Inferior parietal cortex (tissue), 1 donor: ENCODE measurements around the gene DNAJC10.
"Not testable (repeated sequence)": the region's sequence is repeated elsewhere in the genome, so short reads cannot be mapped to it uniquely, and the experiment has no call there.

Source experiments
- DNase-seq: peaks from one replicate; pipeline ENCODE4 v3.0.0-alpha.2; 2016; ENCODE audit errors: extremely low spot score

DNAJC10 gene

DNA sequence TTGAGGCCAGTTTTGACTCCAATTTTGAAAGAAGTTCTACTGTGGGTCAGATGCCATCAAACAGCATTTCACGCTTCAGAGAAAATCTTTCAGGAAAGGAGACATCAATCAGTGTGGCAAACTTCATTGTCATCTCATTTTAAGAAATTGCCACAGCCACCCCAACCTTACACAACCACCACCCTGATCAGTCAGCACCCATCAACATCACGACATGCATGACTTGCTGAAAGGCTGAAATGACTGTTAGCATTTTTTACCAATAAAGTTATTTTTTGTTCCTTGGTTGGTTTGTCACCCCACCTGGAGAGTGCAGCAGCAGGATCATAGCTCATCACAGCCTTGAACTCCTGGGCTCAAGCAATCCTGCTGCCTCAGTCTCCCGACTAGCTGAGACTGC is 10.4 kb downstream of the DNAJC10 start:
- no peak for DNase-seq

GRCh38 chr2:182728014-182728413 is 12.0 kb downstream of the DNAJC10 start:
- DNase-seq: no peak

GRCh38 chr2:182729710-182730339 is 13.8 kb downstream of the DNAJC10 start:
- DNase-seq: no peak

GRCh38 chr2:182730486-182730885 is 14.4 kb downstream of the DNAJC10 start:
- no peak for DNase-seq

GRCh38 chr2:182732736-182733135 is 16.7 kb downstream of the DNAJC10 start:
- no peak for DNase-seq

GRCh38 chr2:182733572-182733971 is 17.5 kb downstream of the DNAJC10 start:
- no peak for DNase-seq

GRCh38 chr2:182736856-182737255 is 20.8 kb downstream of the DNAJC10 start:
- DNase-seq: not testable (repeated sequence)

GRCh38 chr2:182740701-182741100 is 24.6 kb downstream of the DNAJC10 start:
- no peak for DNase-seq

DNA sequence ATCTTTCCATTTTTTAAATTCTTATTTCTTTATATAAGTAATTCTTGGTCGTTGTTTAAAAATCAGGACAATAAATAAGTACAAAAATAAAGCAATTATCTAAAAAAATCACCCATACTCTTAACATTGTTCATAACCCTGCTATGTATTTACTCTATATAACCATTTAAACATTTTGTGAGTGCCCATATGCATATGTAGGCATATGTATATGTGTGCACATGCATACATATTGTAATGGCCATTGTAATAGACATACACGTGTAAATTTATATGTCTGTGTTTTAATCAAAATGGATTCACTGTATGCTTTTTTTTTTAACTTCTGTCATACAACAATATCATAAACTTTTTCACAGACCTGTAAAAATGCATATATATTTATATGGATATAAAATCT is 25.6 kb downstream of the DNAJC10 start:
- DNase-seq: no peak

DNA sequence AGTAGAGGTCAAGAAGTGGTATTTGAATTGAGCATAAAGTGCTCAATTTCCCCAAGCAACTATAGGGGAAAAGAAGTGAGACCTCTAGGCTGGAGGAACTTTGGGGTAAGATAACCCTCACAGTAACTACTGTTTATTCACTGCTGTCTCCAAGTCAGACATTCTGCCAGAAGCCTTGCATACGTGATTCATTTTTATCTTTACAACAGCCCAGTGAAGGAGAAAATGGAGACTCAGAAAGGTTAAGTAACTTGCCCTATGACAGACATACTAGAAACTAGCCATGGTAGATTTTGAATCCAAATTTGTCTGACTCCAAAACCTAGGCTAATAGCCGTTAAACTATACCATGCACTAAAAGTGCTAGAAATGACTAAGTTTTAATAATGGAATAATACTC is 28.4 kb downstream of the DNAJC10 start:
- DNase-seq: no peak

DNA sequence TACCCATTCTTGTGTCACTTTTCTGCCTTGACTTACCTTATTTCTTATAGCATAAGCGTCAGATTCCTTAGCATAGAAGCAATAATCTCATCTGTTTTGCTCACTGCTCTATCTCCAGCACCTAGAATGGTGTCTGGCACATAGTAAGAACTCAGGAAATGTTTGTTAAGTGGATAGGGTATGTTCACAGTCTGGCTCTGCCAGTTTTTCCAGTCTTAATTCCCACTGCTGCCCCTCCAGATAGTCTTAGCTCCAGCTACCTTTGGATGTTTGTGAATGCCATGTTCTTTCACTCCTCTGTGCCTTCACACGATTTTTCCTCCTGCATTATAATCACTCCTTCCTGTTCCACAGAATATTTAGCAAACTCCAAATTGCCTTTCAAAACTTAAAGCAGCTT is 29.0 kb downstream of the DNAJC10 start:
- no peak for DNase-seq

DNA sequence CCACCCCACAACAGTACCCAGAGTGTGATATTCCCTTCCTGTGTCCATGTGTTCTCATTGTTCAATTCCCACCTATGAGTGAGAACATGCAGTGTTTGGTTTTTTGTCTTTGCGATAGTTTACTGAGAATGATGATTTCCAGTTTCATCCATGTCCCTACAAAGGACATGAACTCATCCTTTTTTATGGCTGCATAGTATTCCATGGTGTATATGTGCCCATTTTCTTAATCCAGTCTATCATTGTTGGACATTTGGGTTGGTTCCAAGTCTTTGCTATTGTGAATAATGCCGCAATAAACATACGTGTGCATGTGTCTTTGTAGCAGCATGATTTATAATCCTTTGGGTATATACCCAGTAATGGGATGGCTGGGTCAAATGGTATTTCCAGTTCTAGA is 29.8 kb downstream of the DNAJC10 start:
- not testable (repeated sequence) for DNase-seq

DNA sequence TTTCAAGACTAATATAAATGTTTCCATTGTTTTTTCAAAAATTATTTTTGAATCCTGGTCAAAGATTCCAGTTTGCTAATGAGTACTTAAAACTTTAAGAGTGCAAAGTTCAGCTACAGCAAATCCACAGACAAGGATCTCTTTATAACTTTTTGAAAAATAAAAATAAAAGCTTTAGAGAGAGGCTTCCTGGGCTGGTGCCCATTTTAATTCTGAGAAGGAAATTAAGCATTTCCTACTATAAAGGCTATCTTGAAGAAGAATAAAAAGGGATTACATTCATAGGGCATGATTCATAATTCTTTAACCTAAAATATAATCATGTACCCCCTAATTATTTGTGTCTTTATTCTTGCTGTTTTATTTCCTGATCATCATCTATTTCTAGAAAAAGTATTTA is 38.2 kb downstream of the DNAJC10 start:
- no peak for DNase-seq

DNA sequence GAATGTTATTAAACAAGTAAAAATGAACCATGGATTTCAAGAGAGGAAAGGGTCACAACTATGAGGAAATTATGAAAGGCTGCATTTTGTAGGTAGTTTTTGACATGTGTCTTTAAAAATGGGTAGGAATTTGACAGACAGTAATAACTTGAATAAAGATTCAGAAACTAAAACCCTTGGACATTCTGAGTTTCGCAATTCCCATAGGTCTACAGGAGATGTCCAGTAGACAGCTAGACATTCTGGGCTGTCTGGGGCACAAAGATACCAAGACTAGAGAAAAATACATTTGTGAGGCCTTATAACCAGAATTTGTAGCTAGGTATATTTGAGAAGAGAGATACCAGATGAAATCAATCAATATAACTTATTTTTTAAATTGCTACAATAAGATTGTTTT is 42.3 kb downstream of the DNAJC10 start:
- DNase-seq: no peak

GRCh38 chr2:182761903-182762302 is 45.8 kb downstream of the DNAJC10 start:
- peak; percentile 57 for DNase-seq

DNA sequence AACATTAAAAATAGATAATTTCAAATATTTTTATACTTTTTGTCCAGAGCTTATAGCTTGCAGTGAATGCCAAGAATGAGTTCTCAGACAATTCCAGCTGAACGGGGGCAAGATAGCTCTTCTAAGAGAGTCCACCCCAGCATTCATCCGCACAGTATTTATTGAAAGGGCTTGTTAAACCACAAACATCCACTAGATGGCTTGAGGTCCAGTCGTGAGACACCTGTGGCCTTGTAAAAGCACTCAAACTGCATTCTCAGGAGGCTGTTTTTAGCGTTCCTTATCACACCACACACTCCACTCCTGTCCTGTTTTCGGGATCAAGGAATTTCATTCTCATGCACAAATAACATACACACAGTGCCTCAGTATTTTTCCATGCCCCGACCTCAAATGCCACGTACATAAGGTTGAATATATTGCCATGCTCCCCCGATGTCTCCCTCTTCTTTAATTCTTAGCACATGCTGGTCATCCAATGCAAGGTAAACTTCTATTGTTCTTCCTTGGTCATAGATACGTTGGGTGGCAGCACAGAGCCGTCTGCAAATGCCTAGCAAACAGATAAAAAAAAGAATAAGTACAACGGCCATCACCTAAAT is 47.4 kb downstream of the DNAJC10 start:
- peak; percentile 50 for DNase-seq

GRCh38 chr2:182766626-182767025 is 50.6 kb downstream of the DNAJC10 start:
- no peak for DNase-seq

GRCh38 chr2:182767578-182767977 is 51.5 kb downstream of the DNAJC10 start:
- no peak for DNase-seq

GRCh38 chr2:182768950-182769349 is 52.9 kb downstream of the DNAJC10 start:
- not testable (repeated sequence) for DNase-seq

DNA sequence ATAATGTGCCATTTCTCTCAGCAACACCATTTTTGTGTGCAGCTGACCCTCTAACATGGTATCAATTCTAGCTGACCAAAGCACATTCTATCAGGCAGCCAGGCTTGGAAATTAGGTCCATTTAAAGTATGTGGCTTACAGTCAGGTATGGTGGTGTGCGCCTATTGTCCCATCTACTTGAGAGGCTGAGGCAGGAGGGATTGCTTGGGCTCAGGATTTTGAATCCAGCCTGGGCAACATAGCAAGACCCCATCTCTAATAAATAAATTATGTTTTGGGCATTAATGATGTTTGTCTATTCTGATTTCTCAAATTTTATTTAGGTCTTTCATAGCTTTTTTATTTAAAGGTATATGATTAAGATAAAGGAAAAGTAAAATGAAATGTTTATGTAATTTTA is 63.3 kb downstream of the DNAJC10 start:
- DNase-seq: no peak

DNA sequence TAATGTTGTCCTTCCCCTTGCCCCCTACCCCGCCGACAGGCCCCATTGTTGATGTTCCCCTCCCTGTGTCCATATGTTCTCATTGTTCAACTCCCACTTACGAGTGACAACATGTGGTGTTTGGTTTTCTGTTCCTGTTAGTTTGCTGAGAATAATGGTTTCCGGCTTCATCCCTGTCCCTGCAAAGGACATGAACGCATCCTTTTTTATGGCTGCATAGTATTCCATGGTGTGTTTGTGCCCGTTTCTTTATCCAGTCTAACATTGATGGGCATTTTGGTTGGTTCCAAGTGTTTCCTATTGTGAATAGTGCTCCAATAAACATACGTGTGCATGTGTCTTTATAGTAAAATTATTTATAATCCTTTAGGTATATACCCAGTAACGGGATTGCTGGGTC is 65.0 kb downstream of the DNAJC10 start:
- DNase-seq: not testable (repeated sequence)

DNA sequence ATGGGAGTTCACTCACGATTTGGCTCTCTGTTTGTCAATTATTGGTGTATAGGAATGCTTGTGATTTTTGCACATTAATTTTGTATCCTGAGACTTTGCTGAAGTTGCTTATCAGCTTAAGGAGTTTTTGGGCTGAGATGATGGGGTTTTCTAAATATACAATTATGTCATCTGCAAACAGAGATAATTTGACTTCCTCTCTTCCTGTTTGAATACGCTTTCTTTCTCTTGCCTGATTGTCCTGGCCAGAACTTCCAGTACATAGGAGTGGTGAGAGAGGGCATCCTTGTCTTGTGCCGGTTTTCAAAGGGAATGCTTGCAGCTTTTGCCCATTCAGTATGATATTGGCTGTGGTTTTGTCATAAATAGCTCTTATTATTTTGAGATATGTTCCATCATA is 66.6 kb downstream of the DNAJC10 start:
- DNase-seq: not testable (repeated sequence)

DNA sequence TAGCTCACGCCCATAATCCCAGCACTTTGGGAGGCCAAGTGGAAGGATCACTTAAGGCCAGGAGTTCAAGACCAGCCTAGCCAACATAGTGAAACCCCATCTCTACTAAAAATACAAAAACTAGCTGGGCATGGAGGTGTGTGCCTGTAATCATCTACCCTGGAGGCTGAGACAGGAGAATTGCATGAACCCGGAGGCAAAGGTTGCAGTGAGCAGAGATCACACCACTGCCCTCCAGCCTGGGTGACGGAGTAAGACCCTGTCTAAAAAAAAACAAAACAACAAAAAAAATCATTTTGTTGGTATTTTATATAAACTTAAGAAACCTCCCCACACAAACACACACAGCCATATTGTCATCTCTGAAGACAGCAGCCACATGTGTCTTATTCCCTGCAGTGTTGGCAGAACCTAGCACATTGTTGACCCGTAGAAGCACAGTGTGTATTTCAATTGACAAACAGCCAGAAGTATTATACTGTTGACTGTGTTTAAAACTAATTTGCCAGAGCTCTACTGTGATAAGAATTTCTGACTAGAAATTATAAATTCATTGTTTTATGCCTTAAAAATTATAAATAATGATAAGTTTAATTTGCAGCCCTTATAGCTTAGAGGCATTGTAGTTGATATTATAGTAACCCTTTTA is 68.1 kb downstream of the DNAJC10 start:
- no peak for DNase-seq
